Astrocyte of the cerebellum (primary cell): ENCODE results near the gene CATSPERZ.
"Not testable (repeated sequence)": the region's sequence is repeated elsewhere in the genome, so short reads cannot be mapped to it uniquely, and the experiment has no call there.

ENCODE experiments used
- DNase-seq: peaks from one replicate; pipeline ENCODE4 v3.0.0-alpha.2; 2011; ENCODE audit warnings: low read depth
- H3K4me3 ChIP-seq: 2 replicates; pipeline ENCODE4 v1.5.1; 2011; ENCODE audit warnings: mild to moderate bottlenecking, low read depth, low read length, moderate library complexity
- in situ Hi-C: cut with HindIII; loops from 2 replicates; pipeline ENCODE4 v1.10.0; 2017; ENCODE audit warnings: low sequenced_read_pairs
- TF ChIP-seq, protein P1 (sequence below): IDR thresholded peaks from 2 replicates; pipeline ENCODE4 v1.5.1; 2012; ENCODE audit warnings: low read length, low read depth, moderate library complexity, mild to moderate bottlenecking; ENCODE audit errors: missing control alignments

Gene CATSPERZ

DNA sequence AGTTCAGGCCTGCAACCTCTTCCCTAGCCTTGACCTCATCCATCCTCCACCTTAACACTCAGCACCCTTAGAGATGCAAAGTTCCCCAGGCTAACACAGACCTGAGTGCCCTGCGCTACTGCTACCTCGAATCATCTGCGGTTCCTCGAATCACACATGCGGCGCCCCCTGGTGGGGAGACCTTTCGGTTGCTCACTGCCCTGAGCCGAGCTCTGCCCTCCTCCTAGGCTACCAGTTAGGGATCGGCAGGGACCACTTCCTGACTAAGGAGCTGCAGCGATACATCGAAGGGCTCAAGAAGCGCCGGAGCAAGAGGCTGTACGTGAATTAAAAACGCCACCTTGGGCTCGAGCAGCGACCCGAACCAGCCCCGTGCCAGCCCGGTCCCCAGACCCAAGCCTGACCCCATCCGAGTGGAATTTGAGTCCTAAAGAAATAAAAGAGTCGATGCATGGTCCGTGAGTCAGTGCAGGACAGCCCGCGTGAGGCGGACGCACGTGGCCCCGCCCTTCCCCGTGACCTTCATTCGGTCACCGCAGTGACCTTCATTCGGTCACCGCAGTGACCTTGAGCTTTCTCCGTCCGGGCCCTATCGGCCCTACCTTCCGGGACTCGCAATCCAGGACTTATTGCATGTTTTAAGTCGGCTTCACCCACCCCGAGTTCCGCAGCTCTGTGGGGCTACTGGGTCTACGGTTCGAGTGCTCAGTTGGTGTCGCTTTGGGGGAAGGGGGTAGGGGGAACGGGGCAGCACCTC is 4.3 kb downstream of the CATSPERZ start:
- in situ Hi-C loops = no loop called here
- TF ChIP-seq, protein P1, sequence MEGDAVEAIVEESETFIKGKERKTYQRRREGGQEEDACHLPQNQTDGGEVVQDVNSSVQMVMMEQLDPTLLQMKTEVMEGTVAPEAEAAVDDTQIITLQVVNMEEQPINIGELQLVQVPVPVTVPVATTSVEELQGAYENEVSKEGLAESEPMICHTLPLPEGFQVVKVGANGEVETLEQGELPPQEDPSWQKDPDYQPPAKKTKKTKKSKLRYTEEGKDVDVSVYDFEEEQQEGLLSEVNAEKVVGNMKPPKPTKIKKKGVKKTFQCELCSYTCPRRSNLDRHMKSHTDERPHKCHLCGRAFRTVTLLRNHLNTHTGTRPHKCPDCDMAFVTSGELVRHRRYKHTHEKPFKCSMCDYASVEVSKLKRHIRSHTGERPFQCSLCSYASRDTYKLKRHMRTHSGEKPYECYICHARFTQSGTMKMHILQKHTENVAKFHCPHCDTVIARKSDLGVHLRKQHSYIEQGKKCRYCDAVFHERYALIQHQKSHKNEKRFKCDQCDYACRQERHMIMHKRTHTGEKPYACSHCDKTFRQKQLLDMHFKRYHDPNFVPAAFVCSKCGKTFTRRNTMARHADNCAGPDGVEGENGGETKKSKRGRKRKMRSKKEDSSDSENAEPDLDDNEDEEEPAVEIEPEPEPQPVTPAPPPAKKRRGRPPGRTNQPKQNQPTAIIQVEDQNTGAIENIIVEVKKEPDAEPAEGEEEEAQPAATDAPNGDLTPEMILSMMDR = peak; percentile 88
- H3K4me3 ChIP-seq = peak overlapping the region; percentile 58
- DNase-seq = peak; percentile 59

DNA sequence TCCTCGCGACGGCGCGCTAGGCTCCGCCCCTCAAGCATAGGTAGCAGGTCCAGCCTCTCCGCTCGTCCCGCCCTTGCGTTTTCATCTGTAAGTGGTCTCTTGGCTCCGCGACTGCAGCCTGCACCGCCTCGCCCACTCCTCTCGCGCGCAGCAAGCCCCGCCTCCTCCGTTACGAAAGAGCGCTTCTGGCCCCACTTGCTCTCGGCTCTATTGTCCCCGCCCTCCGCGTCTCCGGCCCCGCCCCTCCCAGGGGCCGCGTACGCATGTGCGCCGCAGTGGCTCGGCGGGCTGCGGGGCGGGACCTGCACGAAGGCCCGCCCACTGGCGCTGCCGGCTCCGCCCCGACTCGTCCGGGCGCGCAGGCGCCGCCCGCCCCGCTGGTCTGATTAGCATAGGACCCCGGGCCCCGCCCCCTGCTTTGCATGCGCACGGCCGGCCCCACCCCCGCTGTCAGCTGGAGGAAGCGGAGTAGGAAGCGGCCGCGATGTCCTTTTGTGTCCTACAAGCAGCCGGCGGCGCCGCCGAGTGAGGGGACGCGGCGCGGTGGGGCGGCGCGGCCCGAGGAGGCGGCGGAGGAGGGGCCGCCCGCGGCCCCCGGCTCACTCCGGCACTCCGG is 5.0 kb downstream of the CATSPERZ start, which contains the start of gene ESRRA:
TSS of gene ESRRA (plus strand) at position 450 of the 616 bp plus-strand sequence. CDS start 1,656 bp downstream, outside the sequence.
- peak; percentile 91 for DNase-seq
- in situ Hi-C loops = no loop called here
- TF ChIP-seq, protein P1 = no peak
- H3K4me3 ChIP-seq = peak within 1 kb of the TSS; percentile 58

DNA sequence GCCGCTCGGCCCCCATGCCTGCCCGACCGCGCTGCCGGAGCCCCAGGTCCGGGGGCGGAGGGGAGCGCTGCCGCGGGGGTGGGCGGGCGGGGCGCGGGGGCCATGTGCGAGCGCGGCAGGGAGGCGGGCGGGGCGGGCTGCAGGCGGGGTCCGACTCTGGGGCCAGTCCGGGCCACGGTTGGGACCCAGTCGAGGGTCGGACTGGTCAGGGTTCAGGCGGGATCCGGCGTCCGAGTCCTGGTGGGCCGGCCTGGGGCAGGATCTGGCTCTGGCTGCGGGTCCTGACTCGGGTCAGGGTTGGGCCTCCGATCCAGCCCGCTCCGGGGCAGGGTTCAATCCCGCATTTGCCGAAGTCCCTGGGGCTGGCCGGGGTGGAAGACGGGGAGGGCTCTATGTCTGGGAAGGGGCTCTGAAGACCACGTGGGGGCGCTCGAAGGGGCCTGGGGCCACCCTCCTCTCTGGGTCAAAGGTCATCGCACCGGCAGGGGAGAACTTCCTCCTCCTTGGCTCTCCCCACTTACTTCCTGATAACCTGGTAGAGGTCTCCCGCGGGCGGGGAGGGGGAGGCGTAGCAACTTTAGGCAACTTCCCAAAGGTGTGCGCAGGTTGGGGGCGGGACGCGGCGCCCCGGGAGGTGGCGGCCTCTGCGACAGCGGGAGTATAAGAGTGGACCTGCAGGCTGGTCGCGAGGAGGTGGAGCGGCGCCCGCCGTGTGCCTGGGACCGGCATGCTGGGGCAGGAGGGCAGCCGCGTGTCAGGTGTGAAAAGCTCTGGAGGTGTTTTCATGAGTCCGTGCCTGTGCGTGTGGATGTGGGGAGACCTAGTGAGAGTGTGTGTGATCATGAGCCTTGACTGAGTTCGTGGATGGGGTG is 5.8 kb downstream of the CATSPERZ start:
- peak overlapping the region; percentile 58 for H3K4me3 ChIP-seq
- no peak for DNase-seq
- TF ChIP-seq, protein P1 = peak; percentile 39
- in situ Hi-C loops = no loop called here

GRCh38 chr11:64306563-64306875 is 6.4 kb downstream of the CATSPERZ start:
- peak overlapping the region; percentile 58 for H3K4me3 ChIP-seq
- no peak for DNase-seq
- in situ Hi-C loops = no loop called here
- TF ChIP-seq, protein P1 = no peak

- TF ChIP-seq, protein P1 = no peak
Measured at GRCh38 chr11:64306876-64307622, 6.9 kb downstream of the CATSPERZ start.

GRCh38 chr11:64307795-64308194 is 7.6 kb downstream of the CATSPERZ start:
- H3K4me3 ChIP-seq, DNase-seq, in situ Hi-C loops: not testable (repeated sequence)

More at GRCh38 chr11:64306876-64307622, 6.9 kb downstream of the CATSPERZ start:
- H3K4me3 ChIP-seq = peak overlapping the region; percentile 58
- in situ Hi-C loops = no loop called here
- DNase-seq = no peak
